ENCODE measurements around the gene ERG. TPM values are rescaled to one million over a fixed set of nuclear protein-coding genes. Genes with fewer than 3 reads are reported as not detected.
A peak's percentile ranks its signal among the peaks of the same experiment; 100 is the strongest.

ERG gene
- total and polyA plus RNA-seq, 2 donors from 2014 or later = 6.6 to 29.6 TPM

DNA sequence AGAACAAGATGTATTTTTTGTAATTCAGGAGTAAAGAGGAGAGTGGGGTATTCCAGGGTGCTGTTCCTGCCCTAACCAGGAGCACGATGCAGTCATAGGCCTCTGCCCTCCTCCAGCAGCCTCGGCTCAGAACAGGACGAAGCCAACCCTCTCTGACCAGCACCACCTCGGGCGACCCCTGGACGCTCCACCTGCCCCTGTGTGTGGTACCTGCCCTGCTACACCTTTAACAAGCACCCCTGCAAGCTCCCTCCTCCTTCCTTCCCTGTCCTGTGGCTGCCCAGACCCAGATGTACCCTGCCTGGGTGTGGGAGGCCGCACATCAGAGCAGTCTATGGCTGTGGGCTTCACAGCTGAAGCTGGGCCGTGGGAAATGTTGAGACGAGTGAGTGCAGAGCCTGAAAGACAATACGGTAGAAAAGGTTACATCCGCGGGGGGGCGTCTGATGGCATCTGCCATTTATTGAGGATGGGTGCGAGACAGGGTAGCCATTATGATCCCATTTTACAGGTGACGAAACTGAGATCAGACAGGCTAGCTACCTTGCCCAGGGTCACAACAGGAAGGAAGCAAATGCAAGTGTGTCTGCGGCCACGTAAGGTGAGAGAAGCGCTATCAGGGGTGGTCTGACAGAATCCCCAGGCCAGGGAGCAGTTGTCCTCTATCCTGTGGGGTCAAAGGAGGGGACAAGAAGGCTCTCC, 4.6 kb downstream of the ERG start:
- intact Hi-C loops (cut with DNase I) = no loop called here
- no peaks in the 10 kb centered on the region for H3K9me3 ChIP-seq (ENCODE audit: control insufficient read depth in 2 of 3, insufficient read depth in 1 of 3, low read length in 3 of 3)
- no peak overlapping the region for H3K9ac ChIP-seq (ENCODE audit: low read length in 3 of 3)
- no peaks in the 10 kb centered on the region for H3K36me3 ChIP-seq (ENCODE audit: control insufficient read depth in 2 of 3, insufficient read depth in 3 of 3, low read length in 3 of 3)
- peak overlapping the region in 1 of 2 donors; percentile 2 for H3K27ac ChIP-seq (ENCODE audit: low read depth in 2 of 2, low read length in 2 of 2)
- FAIRE-seq = no peak
- no peak overlapping the region for H3K4me3 ChIP-seq (ENCODE audit: low read length in 3 of 3)
- TF ChIP-seq, protein P1, sequence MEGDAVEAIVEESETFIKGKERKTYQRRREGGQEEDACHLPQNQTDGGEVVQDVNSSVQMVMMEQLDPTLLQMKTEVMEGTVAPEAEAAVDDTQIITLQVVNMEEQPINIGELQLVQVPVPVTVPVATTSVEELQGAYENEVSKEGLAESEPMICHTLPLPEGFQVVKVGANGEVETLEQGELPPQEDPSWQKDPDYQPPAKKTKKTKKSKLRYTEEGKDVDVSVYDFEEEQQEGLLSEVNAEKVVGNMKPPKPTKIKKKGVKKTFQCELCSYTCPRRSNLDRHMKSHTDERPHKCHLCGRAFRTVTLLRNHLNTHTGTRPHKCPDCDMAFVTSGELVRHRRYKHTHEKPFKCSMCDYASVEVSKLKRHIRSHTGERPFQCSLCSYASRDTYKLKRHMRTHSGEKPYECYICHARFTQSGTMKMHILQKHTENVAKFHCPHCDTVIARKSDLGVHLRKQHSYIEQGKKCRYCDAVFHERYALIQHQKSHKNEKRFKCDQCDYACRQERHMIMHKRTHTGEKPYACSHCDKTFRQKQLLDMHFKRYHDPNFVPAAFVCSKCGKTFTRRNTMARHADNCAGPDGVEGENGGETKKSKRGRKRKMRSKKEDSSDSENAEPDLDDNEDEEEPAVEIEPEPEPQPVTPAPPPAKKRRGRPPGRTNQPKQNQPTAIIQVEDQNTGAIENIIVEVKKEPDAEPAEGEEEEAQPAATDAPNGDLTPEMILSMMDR (IDR thresholded peaks at IDR 0.05; ENCODE audit: borderline replicate concordance, extremely low read depth, insufficient read depth) = no peak
- H3K27me3 ChIP-seq (ENCODE audit: control insufficient read depth, insufficient read depth, low read length) = no peaks in the 10 kb centered on the region
- no peak for DNase-seq
- H3K4me1 ChIP-seq (ENCODE audit: control insufficient read depth in 2 of 3, insufficient read depth in 2 of 3, low read depth in 1 of 3, low read length in 3 of 3) = peaks cover 0 to 4% (median 0%) of the 10 kb centered on the region in 3 donors

DNA sequence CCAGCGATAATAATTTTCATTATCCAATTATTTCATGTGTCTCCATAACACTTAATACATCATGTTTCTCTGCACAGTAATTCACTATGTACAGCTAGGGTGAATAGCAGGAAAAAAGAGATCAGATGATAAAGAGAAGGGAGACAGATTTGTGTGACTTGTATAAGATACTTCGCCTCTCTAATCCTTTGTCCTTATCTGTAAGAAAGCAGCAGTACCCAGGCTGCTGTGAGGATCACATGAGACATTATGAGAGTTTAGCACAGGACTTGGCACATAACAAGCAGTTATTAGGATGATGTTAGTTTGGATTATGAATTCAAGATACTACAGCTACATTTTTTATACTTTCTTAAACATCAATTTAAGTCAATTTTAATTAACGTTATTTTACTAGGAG, 6.3 kb downstream of the ERG start:
- no peaks in the 10 kb centered on the region for H3K36me3 ChIP-seq (ENCODE audit: control insufficient read depth in 2 of 3, insufficient read depth in 3 of 3, low read length in 3 of 3)

DNA sequence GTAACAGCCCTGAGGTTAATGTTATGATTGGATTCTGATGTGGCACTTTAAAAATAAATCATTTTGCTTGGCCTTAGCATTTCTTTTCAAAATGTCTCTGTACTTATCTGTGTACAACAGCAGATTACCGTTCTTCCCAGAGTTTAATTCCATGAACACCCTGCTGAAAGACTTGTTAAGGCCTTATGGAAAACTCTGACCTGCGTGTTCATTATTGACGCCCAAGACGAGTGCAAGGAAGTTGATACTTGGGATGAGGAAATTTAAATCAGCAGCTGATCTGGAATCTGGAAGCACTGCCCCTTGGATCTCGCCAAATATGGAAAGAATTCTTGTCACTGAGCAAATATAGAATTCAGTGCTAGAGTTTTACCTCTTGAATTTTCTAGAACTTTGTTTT, 6.7 kb downstream of the ERG start:
- intact Hi-C loops (cut with DNase I) = no loop called here
- H3K36me3 ChIP-seq (ENCODE audit: control insufficient read depth in 2 of 3, insufficient read depth in 3 of 3, low read length in 3 of 3) = no peaks in the 10 kb centered on the region
- no peaks in the 10 kb centered on the region for H3K27me3 ChIP-seq (ENCODE audit: control insufficient read depth, insufficient read depth, low read length)
- DNase-seq (peak in 1 of 5 donors; percentile 27), FAIRE-seq (no peak)
- H3K27ac ChIP-seq (ENCODE audit: low read depth in 2 of 2, low read length in 2 of 2) = no peak overlapping the region
- no peak overlapping the region for H3K4me3 ChIP-seq (ENCODE audit: low read length in 3 of 3)
- peaks cover 0 to 9% (median 0%) of the 10 kb centered on the region in 3 donors for H3K4me1 ChIP-seq (ENCODE audit: control insufficient read depth in 2 of 3, insufficient read depth in 2 of 3, low read depth in 1 of 3, low read length in 3 of 3)
- TF ChIP-seq, protein P1 (IDR thresholded peaks at IDR 0.05; ENCODE audit: borderline replicate concordance, extremely low read depth, insufficient read depth) = no peak
- H3K9me3 ChIP-seq (ENCODE audit: control insufficient read depth in 2 of 3, insufficient read depth in 1 of 3, low read length in 3 of 3) = no peaks in the 10 kb centered on the region
- no peak overlapping the region for H3K9ac ChIP-seq (ENCODE audit: low read length in 3 of 3)

More for the DNA sequence above, 6.3 kb downstream of the ERG start:
- DNase-seq (no peak), FAIRE-seq (no peak)
- Histone ChIP-seq H3K4me1 (ENCODE audit: control insufficient read depth in 2 of 3, insufficient read depth in 2 of 3, low read depth in 1 of 3, low read length in 3 of 3) (peaks cover 0 to 7% (median 0%) of the 10 kb centered on the region in 3 donors), H3K4me3 (ENCODE audit: low read length in 3 of 3) (no peak overlapping the region), H3K9ac (ENCODE audit: low read length in 3 of 3) (no peak overlapping the region), H3K27me3 (ENCODE audit: control insufficient read depth, insufficient read depth, low read length) (no peaks in the 10 kb centered on the region), H3K9me3 (ENCODE audit: control insufficient read depth in 2 of 3, insufficient read depth in 1 of 3, low read length in 3 of 3) (no peaks in the 10 kb centered on the region), H3K27ac (ENCODE audit: low read depth in 2 of 2, low read length in 2 of 2) (no peak overlapping the region)
- TF ChIP-seq, protein P1 (IDR thresholded peaks at IDR 0.05; ENCODE audit: borderline replicate concordance, extremely low read depth, insufficient read depth) = no peak
- intact Hi-C loops (cut with DNase I) = no loop called here
